ENCODE measurements around the gene PLSCR2. TPM values are rescaled to one million over a fixed set of nuclear protein-coding genes. Genes with fewer than 3 reads are reported as not detected.
"Not testable (repeated sequence)": the region's sequence is repeated elsewhere in the genome, so short reads cannot be mapped to it uniquely, and the experiment has no call there.

PLSCR2 gene
- total RNA-seq, 1 experiment from 2014 or later: not detected

DNA sequence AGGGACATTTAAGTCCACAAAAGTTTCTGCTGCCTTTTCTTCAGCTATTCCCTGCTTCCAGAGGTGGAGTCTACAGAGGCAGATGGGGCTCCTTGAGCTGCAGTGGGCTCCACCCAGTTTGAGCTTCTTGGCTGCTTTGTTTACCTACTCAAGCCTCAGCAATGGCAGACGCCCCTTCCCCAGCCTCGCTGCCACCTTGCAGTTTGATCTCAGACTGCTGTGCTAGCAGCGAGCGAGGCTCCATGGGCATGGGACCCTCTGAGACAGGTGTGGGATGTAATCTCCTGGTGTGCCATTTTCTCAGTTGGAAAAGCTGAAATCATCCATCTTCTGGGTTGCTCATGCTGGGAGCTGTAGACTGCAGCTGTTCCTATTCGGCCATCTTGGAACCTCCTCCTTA lies 29.1 kb downstream of the PLSCR2 start:
- BruUV-seq (replicated peaks); H2AFZ ChIP-seq (ENCODE audit: low read depth, low read length, poor library complexity, severe bottlenecking); intact Hi-C loops (cut with micrococcal nuclease); CTCF ChIA-PET; H3K4me2 ChIP-seq (ENCODE audit: low read length); POLR2A ChIA-PET; DNase-seq (ENCODE audit: low read depth, low spot score); H3K27ac ChIP-seq (ENCODE audit: low read depth, low read length); H3K79me2 ChIP-seq (ENCODE audit: insufficient read depth, low read length); RAD21 ChIA-PET (ENCODE audit: low non-redundant PET in 1 of 2, low total read pairs in 2 of 2, uncharacterized antibody in 2 of 2, unreplicated experiment in 2 of 2); H3K27me3 ChIP-seq (ENCODE audit: insufficient read depth, low read length); H3K4me1 ChIP-seq (ENCODE audit: control insufficient read depth in 1 of 2, insufficient read depth in 2 of 2, low read length in 2 of 2); H3K9ac ChIP-seq (ENCODE audit: low read length); H3K4me3 ChIP-seq (replicated peaks in 1 of 2; ENCODE audit: low read depth in 1 of 2, low read length in 2 of 2); H3K36me3 ChIP-seq (ENCODE audit: control insufficient read depth in 1 of 2, insufficient read depth in 2 of 2, low read length in 2 of 2); ATAC-seq; H3K9me3 ChIP-seq (ENCODE audit: control insufficient read depth in 1 of 2, insufficient read depth in 1 of 2, low read depth in 1 of 2, low read length in 2 of 2); H3K9me2 ChIP-seq (ENCODE audit: insufficient read depth); H4K20me1 ChIP-seq (ENCODE audit: insufficient read depth): not testable (repeated sequence)

GRCh38 chr3:146432066-146432465 lies 37.3 kb downstream of the PLSCR2 start:
- no peak overlapping the region for H3K4me2 ChIP-seq (ENCODE audit: low read length)
- H3K27me3 ChIP-seq (ENCODE audit: insufficient read depth, low read length): no peaks in the 10 kb centered on the region
- no peaks in the 10 kb centered on the region for H3K4me1 ChIP-seq (ENCODE audit: control insufficient read depth in 1 of 2, insufficient read depth in 2 of 2, low read length in 2 of 2)
- no TSS peak for BruUV-seq (replicated peaks)
- no peak for TF ChIP-seq JUND (IDR thresholded peaks at IDR 0.05)
- ATAC-seq: no peak
- no peak overlapping the region for H3K27ac ChIP-seq (ENCODE audit: low read depth, low read length)
- intact Hi-C loops (cut with micrococcal nuclease): no loop called here
- no peak overlapping the region for H2AFZ ChIP-seq (ENCODE audit: low read depth, low read length, poor library complexity, severe bottlenecking)
- POLR2A ChIA-PET: no interaction called here
- no peak for DNase-seq (ENCODE audit: low read depth, low spot score)
- H3K4me3 ChIP-seq (replicated peaks in 1 of 2; ENCODE audit: low read depth in 1 of 2, low read length in 2 of 2): no peak overlapping the region
- H3K79me2 ChIP-seq (ENCODE audit: insufficient read depth, low read length): no peaks in the 10 kb centered on the region
- H4K20me1 ChIP-seq (ENCODE audit: insufficient read depth): no peaks in the 10 kb centered on the region
- no peaks in the 10 kb centered on the region for H3K36me3 ChIP-seq (ENCODE audit: control insufficient read depth in 1 of 2, insufficient read depth in 2 of 2, low read length in 2 of 2)
- no peaks in the 10 kb centered on the region for H3K9me2 ChIP-seq (ENCODE audit: insufficient read depth)
- RAD21 ChIA-PET (ENCODE audit: low non-redundant PET in 1 of 2, low total read pairs in 2 of 2, uncharacterized antibody in 2 of 2, unreplicated experiment in 2 of 2): no interaction called here
- H3K9me3 ChIP-seq (ENCODE audit: control insufficient read depth in 1 of 2, insufficient read depth in 1 of 2, low read depth in 1 of 2, low read length in 2 of 2): no peaks in the 10 kb centered on the region
- H3K9ac ChIP-seq (ENCODE audit: low read length): no peak overlapping the region
- CTCF ChIA-PET: no interaction called here

GRCh38 chr3:146431240-146431639 lies 38.1 kb downstream of the PLSCR2 start:
- H3K4me1 ChIP-seq (ENCODE audit: control insufficient read depth in 1 of 2, insufficient read depth in 2 of 2, low read length in 2 of 2): no peaks in the 10 kb centered on the region
- CTCF ChIA-PET: no interaction called here
- H3K36me3 ChIP-seq (ENCODE audit: control insufficient read depth in 1 of 2, insufficient read depth in 2 of 2, low read length in 2 of 2): no peaks in the 10 kb centered on the region
- H4K20me1 ChIP-seq (ENCODE audit: insufficient read depth): no peaks in the 10 kb centered on the region
- H3K27me3 ChIP-seq (ENCODE audit: insufficient read depth, low read length): no peaks in the 10 kb centered on the region
- no peaks in the 10 kb centered on the region for H3K79me2 ChIP-seq (ENCODE audit: insufficient read depth, low read length)
- no peak overlapping the region for H2AFZ ChIP-seq (ENCODE audit: low read depth, low read length, poor library complexity, severe bottlenecking)
- DNase-seq (ENCODE audit: low read depth, low spot score) (no peak), ATAC-seq (no peak)
- RAD21 ChIA-PET (ENCODE audit: low non-redundant PET in 1 of 2, low total read pairs in 2 of 2, uncharacterized antibody in 2 of 2, unreplicated experiment in 2 of 2): no interaction called here
- no peaks in the 10 kb centered on the region for H3K9me3 ChIP-seq (ENCODE audit: control insufficient read depth in 1 of 2, insufficient read depth in 1 of 2, low read depth in 1 of 2, low read length in 2 of 2)
- intact Hi-C loops (cut with micrococcal nuclease): no loop called here
- H3K4me2 ChIP-seq (ENCODE audit: low read length): no peak overlapping the region
- no peak overlapping the region for H3K27ac ChIP-seq (ENCODE audit: low read depth, low read length)
- TF ChIP-seq SRF (IDR thresholded peaks at IDR 0.05; ENCODE audit: low read depth) (no peak), JUND (IDR thresholded peaks at IDR 0.05) (no peak), REST (IDR thresholded peaks at IDR 0.05; ENCODE audit: low read depth) (no peak), FOSL1 (IDR thresholded peaks at IDR 0.05; ENCODE audit: low read depth) (no peak), ZNF274 (IDR thresholded peaks at IDR 0.05; ENCODE audit: low read depth, low read length) (no peak), EZH2 (IDR thresholded peaks at IDR 0.05) (no peak), TCF7L2 (IDR thresholded peaks at IDR 0.05; ENCODE audit: borderline replicate concordance, extremely low read depth, insufficient read depth, insufficient read length) (no peak), CTCF (IDR thresholded peaks at IDR 0.05 in 2 of 3, conservative IDR thresholded peaks at IDR 0.05 in 1 of 3; ENCODE audit: borderline replicate concordance in 1 of 3, insufficient read depth in 1 of 3, low read depth in 2 of 3, low read length in 2 of 3) (no peak)
- POLR2A ChIA-PET: no interaction called here
- no peak overlapping the region for H3K9ac ChIP-seq (ENCODE audit: low read length)
- no TSS peak for BruUV-seq (replicated peaks)
- H3K4me3 ChIP-seq (replicated peaks in 1 of 2; ENCODE audit: low read depth in 1 of 2, low read length in 2 of 2): no peak overlapping the region
- H3K9me2 ChIP-seq (ENCODE audit: insufficient read depth): no peaks in the 10 kb centered on the region
